BJ (cell line): ENCODE results near the gene ELOVL5. TPM values are rescaled to one million over a fixed set of nuclear protein-coding genes. Genes with fewer than 3 reads are reported as not detected.

Source experiments
- CTCF ChIA-PET: fragments of 350-600 bp; formaldehyde crosslinking; extraction: SDS; loops from one replicate; lab custom pipeline; 2021; ENCODE audit warnings: antibody characterized with exemption, inconsistent platforms; lab: Yijun Ruan, JAX
- POLR2A ChIA-PET: fragments of 300-600 bp; sonication (Branson Sonifier 250); formaldehyde crosslinking; extraction: SDS; loops from one replicate; lab custom pipeline; 2021; ENCODE audit warnings: antibody characterized with exemption; lab: Charles Lee
- DNase-seq: peaks from one replicate; pipeline ENCODE4 v3.0.0-alpha.2; 2011; ENCODE audit warnings: low read depth
- H3K27me3 ChIP-seq: 2 replicates; pipeline ENCODE4 v1.6.0; 2011; ENCODE audit warnings: low read length; ENCODE audit not compliant: control insufficient read depth, insufficient read depth
- H3K36me3 ChIP-seq: 2 replicates; pipeline ENCODE4 v1.5.1; 2011; ENCODE audit warnings: low read length; ENCODE audit not compliant: control insufficient read depth, insufficient read depth
- H3K4me3 ChIP-seq: 2 replicates; pipeline ENCODE4 v1.5.1; 2011; ENCODE audit warnings: low read depth, mild to moderate bottlenecking, control low read depth, low read length
- CTCF ChIP-seq: IDR thresholded peaks from 2 replicates; pipeline ENCODE4 v1.5.1; 2011; ENCODE audit warnings: low read depth, mild to moderate bottlenecking, control low read depth, inconsistent platforms, low read length, moderate library complexity; ENCODE audit not compliant: insufficient read depth
- polyA plus RNA-seq: library from polyadenylated mRNA; depleted of rRNA; stranded (reverse); fragments of >200 nt; gene quantifications from 2 replicates; pipeline ENCODE4 v1.2.3, GENCODE V29; 2011

Gene ELOVL5
- polyA plus RNA-seq, 1 experiment: 88.5 TPM

- H3K27me3 ChIP-seq: no peaks in the 10 kb centered on the region
- POLR2A ChIA-PET: no interaction called here
- no peaks in the 10 kb centered on the region for H3K36me3 ChIP-seq
- H3K4me3 ChIP-seq: no peak overlapping the region
- DNase-seq: no peak
- TF ChIP-seq CTCF: no peak
- CTCF ChIA-PET: interaction anchor here (0.6 kb wide), 1 partner anchor 22 kb away, joined by 5 read pairs; no protein-coding TSS in a partner anchor
Observed at GRCh38 chr6:53316142-53316541, 32.6 kb downstream of the ELOVL5 start.

- DNase-seq: no peak
- Histone ChIP-seq H3K27me3 (no peaks in the 10 kb centered on the region), H3K4me3 (no peak overlapping the region), H3K36me3 (no peaks in the 10 kb centered on the region)
- no peak for TF ChIP-seq CTCF
- POLR2A ChIA-PET: no interaction called here
- CTCF ChIA-PET: no interaction called here
Observed at GRCh38 chr6:53315086-53315724, 33.5 kb downstream of the ELOVL5 start.

- TF ChIP-seq CTCF: no peak
- no peak for DNase-seq
- H3K4me3 ChIP-seq: no peak overlapping the region
- ChIA-PET POLR2A (no interaction called here), CTCF (interaction anchor here (1.2 kb wide), 1 partner anchor 119 kb away, joined by 3 read pairs; no protein-coding TSS in a partner anchor)
- no peaks in the 10 kb centered on the region for H3K36me3 ChIP-seq
- H3K27me3 ChIP-seq: no peaks in the 10 kb centered on the region
Observed at GRCh38 chr6:53313784-53314400, 34.9 kb downstream of the ELOVL5 start.

- TF ChIP-seq CTCF: no peak
- CTCF ChIA-PET: interaction anchor here (0.8 to 1.0 kb wide), 2 partner anchors 9 kb away, joined by 3 read pairs; no protein-coding TSS in a partner anchor
- H3K27me3 ChIP-seq: no peaks in the 10 kb centered on the region
- no peak for DNase-seq
- no peaks in the 10 kb centered on the region for H3K36me3 ChIP-seq
- H3K4me3 ChIP-seq: no peak overlapping the region
- POLR2A ChIA-PET: no interaction called here
Observed at GRCh38 chr6:53312355-53312754, 36.4 kb downstream of the ELOVL5 start.

- ChIA-PET POLR2A (no interaction called here), CTCF (interaction anchor here (0.8 kb wide), 1 partner anchor 8 kb away, joined by 3 read pairs; no protein-coding TSS in a partner anchor)
- Histone ChIP-seq H3K36me3 (no peaks in the 10 kb centered on the region), H3K4me3 (no peak overlapping the region), H3K27me3 (no peaks in the 10 kb centered on the region)
- DNase-seq: no peak
- no peak for TF ChIP-seq CTCF
Observed at GRCh38 chr6:53311586-53311935, 37.2 kb downstream of the ELOVL5 start.
